ENCODE data around the gene PTPN11.

DNA sequence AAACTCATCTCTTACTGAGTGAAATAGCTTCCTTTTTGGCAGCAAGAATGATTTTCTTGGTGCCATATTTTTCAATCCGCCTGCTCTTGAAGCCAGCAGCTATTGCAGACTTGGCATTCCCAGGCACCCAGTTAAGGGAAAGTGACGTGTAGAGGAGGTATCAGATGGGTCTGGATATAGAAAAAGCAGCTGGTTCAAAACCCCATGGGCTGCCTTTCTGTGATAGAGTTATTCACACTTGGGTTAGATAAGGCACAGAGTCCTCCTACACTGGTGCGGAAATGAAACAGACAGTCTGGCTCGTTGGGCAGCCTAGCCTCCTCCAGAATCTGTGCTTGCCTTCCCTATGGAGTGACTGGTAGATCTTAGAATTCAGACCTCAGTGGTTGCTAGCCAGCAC is 62.2 kb downstream of the PTPN11 start:
- TF ChIP-seq, protein P1, sequence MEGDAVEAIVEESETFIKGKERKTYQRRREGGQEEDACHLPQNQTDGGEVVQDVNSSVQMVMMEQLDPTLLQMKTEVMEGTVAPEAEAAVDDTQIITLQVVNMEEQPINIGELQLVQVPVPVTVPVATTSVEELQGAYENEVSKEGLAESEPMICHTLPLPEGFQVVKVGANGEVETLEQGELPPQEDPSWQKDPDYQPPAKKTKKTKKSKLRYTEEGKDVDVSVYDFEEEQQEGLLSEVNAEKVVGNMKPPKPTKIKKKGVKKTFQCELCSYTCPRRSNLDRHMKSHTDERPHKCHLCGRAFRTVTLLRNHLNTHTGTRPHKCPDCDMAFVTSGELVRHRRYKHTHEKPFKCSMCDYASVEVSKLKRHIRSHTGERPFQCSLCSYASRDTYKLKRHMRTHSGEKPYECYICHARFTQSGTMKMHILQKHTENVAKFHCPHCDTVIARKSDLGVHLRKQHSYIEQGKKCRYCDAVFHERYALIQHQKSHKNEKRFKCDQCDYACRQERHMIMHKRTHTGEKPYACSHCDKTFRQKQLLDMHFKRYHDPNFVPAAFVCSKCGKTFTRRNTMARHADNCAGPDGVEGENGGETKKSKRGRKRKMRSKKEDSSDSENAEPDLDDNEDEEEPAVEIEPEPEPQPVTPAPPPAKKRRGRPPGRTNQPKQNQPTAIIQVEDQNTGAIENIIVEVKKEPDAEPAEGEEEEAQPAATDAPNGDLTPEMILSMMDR (conservative IDR thresholded peaks at IDR 0.05; ENCODE audit: low read length), result no peak
- TF ChIP-seq EZH2phosphoT487 (IDR thresholded peaks at IDR 0.05; ENCODE audit: borderline replicate concordance), result no peak
